Right cardiac atrium (tissue), 5 donors: ENCODE measurements around the gene TMEM150B. TPM values are rescaled to one million over a fixed set of nuclear protein-coding genes. Genes with fewer than 3 reads are reported as not detected.
A peak's percentile ranks its signal among the peaks of the same experiment; 100 is the strongest.

Experiments
- ATAC-seq, 2 donors: fragments of 200-7000 bp; cut with Tn5 transposase; one replicate each; pipeline versions ENCODE4 v1.8.0 to v1.9.1; 2020; ENCODE audit warnings: moderate library complexity in 2 of 2, mild to moderate bottlenecking in 1 of 2
- DNase-seq, 3 donors: peaks; one replicate each; pipeline ENCODE4 v3.0.0-alpha.2; 2020
- H3K27ac ChIP-seq: one replicate; pipeline ENCODE4 v1.5.1; 2013; ENCODE audit warnings: mild to moderate bottlenecking, low read length, control low read depth, moderate library complexity
- H3K27me3 ChIP-seq: one replicate; pipeline ENCODE4 v1.6.1; 2013; ENCODE audit not compliant: control insufficient read depth, insufficient read depth
- H3K4me1 ChIP-seq: one replicate; pipeline ENCODE4 v1.6.1; 2013; ENCODE audit warnings: low read length; ENCODE audit not compliant: control insufficient read depth, insufficient read depth
- H3K4me3 ChIP-seq: one replicate; pipeline ENCODE4 v1.5.1; 2013; ENCODE audit warnings: low read length, control low read depth
- H3K9me3 ChIP-seq: one replicate; pipeline ENCODE4 v1.6.1; 2013; ENCODE audit warnings: low read length; ENCODE audit not compliant: control insufficient read depth
- WGBS: extraction: QIAGEN DNeasy Blood & Tissue Kit; methylation state at CpG from one replicate; pipeline ENCODE4 v1.1.7; 2013; 5-methylcytosine and 5-hydroxymethylcytosine counted together
- intact Hi-C, 4 donors: fragments of 100-400 bp; cut with DNase I; formaldehyde crosslinking; loops; one replicate each; pipeline versions ENCODE4 v1.11.0 to v1.14.0; 2022 to 2023
- polyA plus RNA-seq: library from polyadenylated mRNA; stranded (reverse); fragments of 200-250 nt; gene quantifications from one replicate; pipeline ENCODE4 v1.2.3, GENCODE V29; 2013
- total RNA-seq, 4 donors: library from RNA; stranded (reverse); fragmentation: NEBNext Ultra II Directional; extraction: Animal tissue kit (Norgen Biotek cat#: 25700); gene quantifications; one replicate each; pipeline ENCODE4 v1.2.1, GENCODE V29; 2021
- donor health status: healthy with polysubstance abuse.
- donor health status: DM: no; HTN: yes; CAD: no.
- donor health status: DM: no; HTN: no; CAD: no.
- donor health status: DM: no; HTN: yes; CAD: no; lungs with severe emphysema.
- donor health status: DM: yes; HTN: yes; CAD: no.

TMEM150B gene
- total and polyA plus RNA-seq, 5 donors = 0.68 to 2.4 (median 2.0) TPM

- intact Hi-C loops = no loop called here
- H3K4me3 ChIP-seq = no peak overlapping the region
- no peak for DNase-seq
- no peaks in the 10 kb centered on the region for H3K9me3 ChIP-seq
- ATAC-seq = no peak
- no peaks in the 10 kb centered on the region for H3K4me1 ChIP-seq
- H3K27me3 ChIP-seq = no peaks in the 10 kb centered on the region
- no peak overlapping the region for H3K27ac ChIP-seq
- WGBS = 77% methylated on average over 17 of the region's 17 CpGs
Measured at GRCh38 chr19:55275851-55276719, 49.1 kb downstream of the TMEM150B start.

DNA sequence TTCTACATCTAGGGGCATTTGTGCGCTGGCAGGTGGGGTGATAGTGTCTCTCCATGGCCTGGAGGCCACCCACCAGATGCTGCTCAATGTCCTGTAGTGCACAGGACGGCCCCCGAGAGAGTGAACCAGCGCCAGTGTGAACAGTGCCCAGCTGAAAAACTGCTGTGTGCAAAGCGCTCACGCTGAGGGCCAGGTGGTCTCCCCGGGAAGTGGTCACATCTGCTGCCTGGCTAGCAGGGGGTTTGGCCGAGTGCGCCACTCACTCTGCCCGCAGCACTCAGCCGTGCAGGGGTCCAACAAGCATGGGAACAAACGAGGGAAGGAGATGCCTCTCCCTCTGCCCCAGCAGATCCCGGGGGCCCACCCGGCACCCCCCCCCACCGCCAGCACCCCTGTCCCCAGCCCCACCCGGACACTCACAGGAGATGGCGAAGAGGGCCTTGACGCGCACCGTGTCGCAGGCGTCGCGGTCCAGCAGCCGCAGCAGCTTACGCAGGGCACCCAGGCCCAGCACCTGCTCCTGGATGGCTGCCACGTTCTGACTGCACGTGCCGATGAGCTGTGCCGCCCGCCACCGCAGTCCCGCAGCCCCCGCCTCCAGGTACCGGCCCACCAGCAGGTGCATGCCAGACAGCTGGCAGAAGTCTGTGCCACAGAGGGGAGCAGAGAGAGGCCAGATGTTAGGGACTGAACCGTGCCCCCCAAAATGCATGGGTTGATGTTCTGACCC, 51.0 kb downstream of the TMEM150B start:
- intact Hi-C loops = no loop called here
- DNase-seq = no peak
- Histone ChIP-seq H3K4me1 (no peaks in the 10 kb centered on the region), H3K27ac (no peak overlapping the region), H3K4me3 (no peak overlapping the region), H3K27me3 (no peaks in the 10 kb centered on the region), H3K9me3 (no peaks in the 10 kb centered on the region)
- 95% methylated on average over 36 of the region's 36 CpGs for WGBS
- no peak for ATAC-seq

GRCh38 chr19:55272142-55272541, 53.0 kb downstream of the TMEM150B start:
- DNase-seq (no peak), ATAC-seq (no peak)
- 94% methylated on average over 18 of the region's 18 CpGs for WGBS
- Histone ChIP-seq H3K4me3 (no peak overlapping the region), H3K27me3 (no peaks in the 10 kb centered on the region), H3K9me3 (no peaks in the 10 kb centered on the region), H3K27ac (no peak overlapping the region), H3K4me1 (no peaks in the 10 kb centered on the region)
- intact Hi-C loops = no loop called here

DNA sequence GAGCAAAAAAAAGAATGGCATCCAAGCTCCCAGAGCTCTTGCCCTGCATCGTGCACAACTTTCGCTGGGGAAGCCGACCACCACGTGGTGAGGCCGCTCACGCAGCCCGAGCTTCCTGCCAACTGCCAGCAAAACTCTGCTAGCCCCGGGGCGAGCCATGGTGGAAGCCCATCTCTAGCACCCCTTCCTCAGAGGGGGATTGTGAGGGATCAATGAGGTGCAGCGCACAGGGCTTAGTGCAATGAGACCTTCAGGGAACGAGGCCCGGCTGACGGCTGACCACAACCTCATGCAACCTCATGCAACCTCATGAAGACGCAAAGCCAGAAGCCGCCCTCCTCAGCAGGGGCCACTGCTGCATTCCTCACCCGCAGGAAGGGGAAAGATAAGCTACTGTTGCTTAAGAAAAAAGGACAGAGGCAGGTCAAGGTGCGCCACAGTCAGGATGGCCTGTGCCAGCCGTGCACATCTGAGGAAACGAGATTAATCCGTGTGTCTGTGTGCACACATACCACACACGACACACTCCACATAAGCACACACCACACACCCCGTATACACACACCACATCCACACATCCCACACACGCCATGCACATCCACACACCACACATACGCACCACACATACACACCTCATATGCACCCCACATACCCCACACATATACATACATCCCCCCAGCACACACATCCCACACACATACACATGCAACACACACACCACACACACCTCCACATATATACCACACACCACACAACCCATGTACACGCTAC, 54.8 kb downstream of the TMEM150B start:
- Histone ChIP-seq H3K27me3 (no peaks in the 10 kb centered on the region), H3K4me3 (no peak overlapping the region), H3K27ac (no peak overlapping the region), H3K9me3 (no peaks in the 10 kb centered on the region), H3K4me1 (no peaks in the 10 kb centered on the region)
- DNase-seq (no peak), ATAC-seq (no peak)
- intact Hi-C loops = no loop called here
- WGBS = 86% methylated on average over 25 of the region's 25 CpGs

- intact Hi-C loops = no loop called here
- DNase-seq (peak in 1 of 3 donors; percentile 19), ATAC-seq (no peak)
- no peaks in the 10 kb centered on the region for H3K27me3 ChIP-seq
- H3K9me3 ChIP-seq = no peaks in the 10 kb centered on the region
- no peak overlapping the region for H3K4me3 ChIP-seq
- H3K4me1 ChIP-seq = no peaks in the 10 kb centered on the region
- no peak overlapping the region for H3K27ac ChIP-seq
- WGBS = 71% methylated on average over 8 of the region's 8 CpGs
Measured at GRCh38 chr19:55269299-55269698, 55.8 kb downstream of the TMEM150B start.

DNA sequence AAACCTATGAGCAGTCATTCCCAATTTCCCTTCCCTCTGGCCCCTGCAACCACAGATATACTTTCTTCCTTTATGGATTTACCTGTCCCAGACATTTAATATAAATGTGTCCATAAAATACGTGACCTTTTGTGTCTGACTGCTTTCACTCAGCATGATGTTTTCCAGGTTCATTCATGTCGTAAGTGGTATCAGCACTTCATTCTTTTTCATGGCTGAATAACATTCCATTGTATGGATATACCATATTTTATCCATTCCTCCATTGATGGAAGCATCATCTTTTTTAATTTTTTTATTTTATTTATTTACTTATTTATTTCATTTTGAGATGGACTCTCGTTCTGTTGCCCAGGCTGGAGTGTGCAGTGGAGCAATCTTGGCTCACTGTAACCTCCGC, 58.3 kb downstream of the TMEM150B start:
- WGBS = 98% methylated on average over 4 of the region's 4 CpGs
- ATAC-seq (no peak), DNase-seq (no peak)
- H3K27ac ChIP-seq = no peak overlapping the region
- no peaks in the 10 kb centered on the region for H3K9me3 ChIP-seq
- no peaks in the 10 kb centered on the region for H3K4me1 ChIP-seq
- intact Hi-C loops = no loop called here
- H3K4me3 ChIP-seq = no peak overlapping the region
- no peaks in the 10 kb centered on the region for H3K27me3 ChIP-seq

GRCh38 chr19:55266404-55266803, 58.7 kb downstream of the TMEM150B start:
- no peak overlapping the region for H3K4me3 ChIP-seq
- intact Hi-C loops = no loop called here
- WGBS = 98% methylated on average over 3 of the region's 3 CpGs
- DNase-seq = no peak
- H3K27ac ChIP-seq = no peak overlapping the region
- H3K9me3 ChIP-seq = no peaks in the 10 kb centered on the region
- H3K27me3 ChIP-seq = no peaks in the 10 kb centered on the region
- no peaks in the 10 kb centered on the region for H3K4me1 ChIP-seq
- ATAC-seq = no peak

DNA sequence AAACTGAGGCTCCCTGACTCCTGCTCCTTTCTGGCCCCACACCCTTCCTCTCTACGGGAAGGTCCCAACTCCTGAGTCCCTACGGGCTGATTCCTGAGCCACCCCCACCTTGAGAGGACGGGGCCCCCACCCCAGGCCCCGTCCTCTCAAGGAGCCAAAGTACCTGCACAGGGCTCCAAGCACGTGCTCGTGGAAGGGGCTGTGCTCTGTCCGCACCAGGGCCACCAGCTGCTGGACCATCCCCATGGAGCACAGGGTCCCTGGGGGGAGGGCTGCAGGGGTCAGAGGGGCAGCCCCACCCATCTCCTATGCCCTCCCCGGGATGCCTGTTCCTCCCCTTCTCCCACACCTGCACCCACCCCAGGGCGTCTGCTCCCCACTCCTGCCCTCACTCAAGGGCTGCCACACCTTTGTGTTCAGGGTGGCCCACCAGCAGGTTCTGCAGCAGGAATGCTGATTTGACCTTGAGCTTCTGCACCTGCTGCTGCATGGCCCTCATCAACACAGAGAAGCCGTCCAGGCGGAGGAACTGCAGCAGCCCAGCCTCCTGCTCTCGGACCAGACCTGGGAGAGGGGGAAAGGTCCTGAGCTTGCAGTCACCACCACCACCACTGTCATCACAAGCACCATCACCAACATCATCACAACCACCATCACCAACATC, 59.3 kb downstream of the TMEM150B start:
- no peak overlapping the region for H3K4me3 ChIP-seq
- WGBS = 96% methylated on average over 12 of the region's 12 CpGs
- no peaks in the 10 kb centered on the region for H3K4me1 ChIP-seq
- H3K27ac ChIP-seq = no peak overlapping the region
- DNase-seq (peak in 1 of 3 donors; percentile 42), ATAC-seq (peak in 1 of 2 donors; percentile 15)
- H3K27me3 ChIP-seq = no peaks in the 10 kb centered on the region
- intact Hi-C loops = no loop called here
- no peaks in the 10 kb centered on the region for H3K9me3 ChIP-seq

- DNase-seq = peak in 1 of 3 donors; percentile 29
- no peaks in the 10 kb centered on the region for H3K4me1 ChIP-seq
- intact Hi-C loops = no loop called here
- H3K27me3 ChIP-seq = no peaks in the 10 kb centered on the region
- no peak for ATAC-seq
- H3K27ac ChIP-seq = no peak overlapping the region
- WGBS = 90% methylated on average over 16 of the region's 16 CpGs
- H3K9me3 ChIP-seq = no peaks in the 10 kb centered on the region
- no peak overlapping the region for H3K4me3 ChIP-seq
Measured at GRCh38 chr19:55265173-55265572, 60.0 kb downstream of the TMEM150B start.

GRCh38 chr19:55264531-55264930, 60.6 kb downstream of the TMEM150B start:
- H3K4me3 ChIP-seq = no peak overlapping the region
- DNase-seq (no peak), ATAC-seq (no peak)
- WGBS = 81% methylated on average over 5 of the region's 5 CpGs
- H3K9me3 ChIP-seq = no peaks in the 10 kb centered on the region
- no peaks in the 10 kb centered on the region for H3K27me3 ChIP-seq
- no peak overlapping the region for H3K27ac ChIP-seq
- intact Hi-C loops = no loop called here
- peaks cover 2% of the 10 kb centered on the region for H3K4me1 ChIP-seq
